ENCODE data around the gene UTP14A.

The UTP14A gene

DNA sequence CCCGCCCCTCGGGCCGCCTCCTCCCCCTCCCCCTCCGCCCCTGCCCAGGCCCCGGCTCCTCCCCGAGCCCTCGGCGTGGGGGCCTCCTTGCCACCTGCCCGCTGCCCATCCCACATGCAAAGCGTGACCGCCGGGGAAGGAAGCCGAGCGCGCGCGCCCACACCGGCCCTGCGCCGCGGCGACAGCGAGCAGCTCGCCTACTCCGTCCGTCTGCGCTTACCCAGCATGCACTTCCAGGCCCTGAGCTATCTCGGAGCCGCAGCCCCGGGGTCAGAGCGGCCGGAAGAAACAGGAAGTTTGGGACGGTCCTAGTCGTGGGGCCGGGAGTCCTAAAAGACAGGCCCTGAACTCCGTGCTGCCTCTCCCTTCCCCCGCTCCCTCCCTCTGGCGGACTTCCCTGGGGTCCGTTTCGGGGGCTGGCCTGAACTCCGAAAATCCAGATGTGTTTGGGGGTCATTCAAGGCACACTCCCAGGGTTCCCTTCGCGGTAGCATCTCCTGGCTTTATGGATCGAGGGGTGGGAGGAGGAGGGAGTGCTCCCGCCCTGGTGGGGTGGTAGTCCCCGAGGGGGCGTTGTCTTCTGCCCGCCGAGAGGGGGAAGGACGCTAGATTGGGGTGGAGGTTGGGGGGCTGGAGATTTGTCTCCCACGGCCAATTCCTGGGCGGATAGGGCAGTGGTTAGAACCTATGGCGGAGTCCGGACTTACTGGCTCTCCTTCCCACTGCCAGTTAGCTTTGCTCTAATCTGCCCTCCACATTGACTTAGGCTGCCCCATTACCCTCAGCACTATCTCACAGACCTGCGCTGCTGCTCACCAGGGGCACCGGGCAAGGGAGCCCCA is 51.5 kb downstream of the UTP14A start:
- TF ChIP-seq, protein P1, sequence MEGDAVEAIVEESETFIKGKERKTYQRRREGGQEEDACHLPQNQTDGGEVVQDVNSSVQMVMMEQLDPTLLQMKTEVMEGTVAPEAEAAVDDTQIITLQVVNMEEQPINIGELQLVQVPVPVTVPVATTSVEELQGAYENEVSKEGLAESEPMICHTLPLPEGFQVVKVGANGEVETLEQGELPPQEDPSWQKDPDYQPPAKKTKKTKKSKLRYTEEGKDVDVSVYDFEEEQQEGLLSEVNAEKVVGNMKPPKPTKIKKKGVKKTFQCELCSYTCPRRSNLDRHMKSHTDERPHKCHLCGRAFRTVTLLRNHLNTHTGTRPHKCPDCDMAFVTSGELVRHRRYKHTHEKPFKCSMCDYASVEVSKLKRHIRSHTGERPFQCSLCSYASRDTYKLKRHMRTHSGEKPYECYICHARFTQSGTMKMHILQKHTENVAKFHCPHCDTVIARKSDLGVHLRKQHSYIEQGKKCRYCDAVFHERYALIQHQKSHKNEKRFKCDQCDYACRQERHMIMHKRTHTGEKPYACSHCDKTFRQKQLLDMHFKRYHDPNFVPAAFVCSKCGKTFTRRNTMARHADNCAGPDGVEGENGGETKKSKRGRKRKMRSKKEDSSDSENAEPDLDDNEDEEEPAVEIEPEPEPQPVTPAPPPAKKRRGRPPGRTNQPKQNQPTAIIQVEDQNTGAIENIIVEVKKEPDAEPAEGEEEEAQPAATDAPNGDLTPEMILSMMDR (conservative IDR thresholded peaks at IDR 0.05; ENCODE audit: control insufficient read depth, insufficient read depth, low read depth, low read length): no peak
- peak; percentile 33 for DNase-seq (ENCODE audit: low read depth)
- H3K4me3 ChIP-seq (ENCODE audit: control insufficient read depth, low read depth, low read length): peak overlapping the region; percentile 31

DNA sequence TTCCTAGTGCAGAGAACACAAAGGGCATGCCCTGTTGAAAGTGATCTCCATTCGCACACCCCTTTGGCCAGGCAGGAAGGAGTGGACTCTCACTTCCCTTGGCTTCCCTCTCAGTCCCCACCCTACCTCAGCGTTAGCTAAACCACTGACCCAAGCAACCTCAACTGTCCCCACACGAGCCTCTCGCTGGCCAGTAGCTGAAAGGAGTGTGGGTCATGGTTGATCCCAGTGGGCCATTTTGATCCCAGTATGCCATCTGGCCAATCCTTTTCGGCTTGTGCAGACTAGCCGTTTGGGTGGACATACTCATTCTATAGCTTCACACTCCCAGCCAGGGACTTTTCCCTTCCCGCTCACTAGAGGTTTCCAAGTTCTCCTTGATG is 52.1 kb downstream of the UTP14A start:
- DNase-seq (ENCODE audit: low read depth): no peak
- TF ChIP-seq, protein P1 (conservative IDR thresholded peaks at IDR 0.05; ENCODE audit: control insufficient read depth, insufficient read depth, low read depth, low read length): no peak
- H3K4me3 ChIP-seq (ENCODE audit: control insufficient read depth, low read depth, low read length): no peak overlapping the region

DNA sequence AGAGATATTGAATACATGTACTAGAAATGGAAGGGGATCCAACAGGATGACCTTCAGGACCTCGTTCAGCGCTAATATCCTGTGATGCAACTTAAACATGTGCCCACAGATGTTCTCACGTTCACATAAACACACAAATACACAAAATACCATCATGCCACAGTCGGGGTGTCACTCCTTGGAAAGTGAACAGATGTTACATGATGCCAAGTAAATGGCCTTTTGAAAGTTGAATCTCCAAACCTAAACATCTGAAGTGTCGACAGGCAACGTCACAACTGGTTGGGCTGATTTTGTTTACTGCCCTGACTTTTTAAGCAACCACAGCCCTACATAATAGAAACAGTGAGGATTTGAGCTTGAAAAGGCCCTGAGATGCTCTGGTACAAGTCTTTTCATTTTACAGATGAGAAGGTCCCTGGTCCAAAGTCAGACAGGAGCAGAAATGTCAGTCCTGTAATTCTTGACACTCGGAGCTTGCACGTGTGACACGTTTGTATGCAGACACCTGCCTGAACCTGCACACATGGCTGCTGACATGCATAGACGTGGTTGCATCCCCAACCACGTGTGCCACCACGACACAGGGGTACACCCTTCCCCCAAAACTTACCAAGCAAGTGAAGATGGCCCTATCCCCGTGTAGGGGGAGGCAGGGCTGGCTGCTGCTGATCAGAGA is 53.0 kb downstream of the UTP14A start:
- no peak overlapping the region for H3K4me3 ChIP-seq (ENCODE audit: control insufficient read depth, low read depth, low read length)
- TF ChIP-seq, protein P1 (conservative IDR thresholded peaks at IDR 0.05; ENCODE audit: control insufficient read depth, insufficient read depth, low read depth, low read length): no peak
- no peak for DNase-seq (ENCODE audit: low read depth)

DNA sequence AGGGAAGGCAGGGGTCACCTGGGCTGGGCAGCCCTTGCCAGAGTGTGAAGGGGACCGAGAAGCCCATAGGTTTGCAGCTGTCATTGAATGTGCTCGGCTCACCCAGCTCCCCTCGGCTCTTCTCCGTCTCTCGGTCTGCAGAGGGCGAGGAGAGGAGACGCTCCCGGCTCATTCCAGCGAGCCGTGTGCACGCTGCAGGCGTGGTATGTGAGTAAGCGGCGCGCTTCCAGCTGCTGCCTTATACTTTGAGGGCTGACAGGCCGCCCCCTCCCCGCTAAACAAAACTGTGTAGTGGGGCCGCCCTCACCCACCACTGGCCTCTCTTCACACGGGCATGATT is 53.5 kb downstream of the UTP14A start:
- peak; percentile 17 for DNase-seq (ENCODE audit: low read depth)
- TF ChIP-seq, protein P1 (conservative IDR thresholded peaks at IDR 0.05; ENCODE audit: control insufficient read depth, insufficient read depth, low read depth, low read length): no peak
- no peak overlapping the region for H3K4me3 ChIP-seq (ENCODE audit: control insufficient read depth, low read depth, low read length)

DNA sequence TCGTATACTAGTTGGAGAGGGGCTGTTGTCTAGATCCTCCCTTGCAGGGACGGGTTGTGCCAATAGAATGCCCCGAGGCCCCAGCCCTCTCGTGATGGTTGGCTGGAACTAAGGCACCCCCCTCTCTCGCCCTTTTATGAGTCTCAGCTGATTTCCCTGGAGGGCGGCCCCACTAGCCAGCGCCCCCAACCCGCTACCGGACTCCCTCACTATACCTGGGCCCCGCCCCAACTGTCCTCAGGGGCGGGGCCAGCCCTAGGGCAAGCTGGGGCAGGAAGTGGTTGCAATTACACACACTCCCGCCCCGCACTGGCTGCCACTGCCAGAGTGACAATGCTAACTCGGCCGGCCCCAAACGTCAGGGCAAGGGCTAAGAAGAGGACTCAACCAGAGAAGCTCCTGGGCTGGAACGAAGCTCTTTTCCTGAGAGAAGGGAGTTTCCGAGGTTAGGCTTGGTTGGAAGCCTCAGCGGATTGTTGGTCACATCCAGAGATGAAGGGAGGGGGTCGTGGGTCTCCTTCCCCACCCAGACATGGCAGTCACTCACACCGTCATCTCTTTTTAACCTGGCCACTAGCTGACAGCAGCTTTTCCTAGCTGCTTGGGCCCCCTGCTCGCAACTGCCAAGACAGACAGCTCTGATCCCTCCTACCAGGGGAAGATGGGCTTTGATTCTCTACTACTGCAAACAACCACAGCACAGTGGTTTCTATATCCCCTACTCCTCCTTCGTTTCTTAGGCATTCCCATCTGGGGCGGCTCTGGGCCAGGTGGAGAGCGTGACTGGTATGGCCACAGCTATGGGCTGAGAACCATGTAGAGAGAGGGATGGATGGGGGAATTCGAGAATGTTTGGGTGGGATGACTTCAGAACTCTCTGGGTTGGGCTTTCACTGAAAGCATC is 55.5 kb downstream of the UTP14A start:
- DNase-seq (ENCODE audit: low read depth): no peak
- no peak overlapping the region for H3K4me3 ChIP-seq (ENCODE audit: control insufficient read depth, low read depth, low read length)
- TF ChIP-seq, protein P1 (conservative IDR thresholded peaks at IDR 0.05; ENCODE audit: control insufficient read depth, insufficient read depth, low read depth, low read length): no peak

DNA sequence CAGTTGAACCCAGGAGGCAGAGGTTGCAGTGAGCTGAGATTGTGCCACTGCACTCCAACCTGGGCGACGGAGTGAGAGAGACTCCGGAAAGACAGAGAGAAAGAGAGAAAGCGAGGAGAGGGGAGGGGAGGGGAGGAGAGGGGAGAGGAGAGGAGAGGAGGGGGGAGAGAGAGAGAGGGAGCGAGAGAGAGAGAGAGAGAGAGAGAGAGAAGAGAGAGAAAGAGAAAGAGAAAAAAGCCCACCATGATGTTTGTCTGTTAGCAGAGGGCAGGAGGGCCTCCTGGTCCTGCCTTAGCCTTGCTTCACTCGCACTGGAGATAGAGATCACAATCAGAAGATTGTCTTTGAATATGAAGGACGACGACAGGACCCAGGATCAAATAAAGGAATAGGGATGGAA is 57.8 kb downstream of the UTP14A start:
- no peak overlapping the region for H3K4me3 ChIP-seq (ENCODE audit: control insufficient read depth, low read depth, low read length)
- TF ChIP-seq, protein P1 (conservative IDR thresholded peaks at IDR 0.05; ENCODE audit: control insufficient read depth, insufficient read depth, low read depth, low read length): no peak

More for the DNA sequence above, 57.8 kb downstream of the UTP14A start:
- no peak for DNase-seq (ENCODE audit: low read depth)

Measured in fibroblast of mammary gland (primary cell).